Right atrium auricular region (tissue), 2 donors: Measurements from ENCODE around the gene TSPAN5. TPM values are rescaled to one million over a fixed set of nuclear protein-coding genes. Genes with fewer than 3 reads are reported as not detected.

Source experiments
- DNase-seq: peaks from one replicate; pipeline ENCODE4 v3.0.0-alpha.2; 2019; ENCODE audit warnings: low spot score
- H3K27ac ChIP-seq, 2 donors: fragments of 200-600 bp; sonication (generic); 1 replicate in 1 of 2; 2 replicates in 1 of 2; pipeline ENCODE4 v1.5.1; 2016 to 2019
- H3K27me3 ChIP-seq, 2 donors: fragments of 200-600 bp; sonication (generic); one replicate each; pipeline versions ENCODE4 v1.5.1 to v1.6.0; 2017 to 2019
- H3K36me3 ChIP-seq: fragments of 200-600 bp; sonication (generic); one replicate; pipeline ENCODE4 v1.5.1; 2016
- H3K4me1 ChIP-seq, 2 donors: fragments of 200-600 bp; sonication (generic); one replicate each; pipeline versions ENCODE4 v1.5.1 to v1.6.0; 2017 to 2019
- H3K4me3 ChIP-seq, 2 donors: fragments of 200-600 bp; sonication (generic); 1 replicate in 1 of 2; 2 replicates in 1 of 2; pipeline ENCODE4 v1.5.1; 2017 to 2019; ENCODE audit warnings: mild to moderate bottlenecking in 1 of 2, moderate library complexity in 1 of 2
- H3K9me3 ChIP-seq, 2 donors: fragments of 200-600 bp; sonication (generic); one replicate each; pipeline ENCODE4 v1.5.1; 2019
- total RNA-seq, 2 donors: library from RNA; depleted of rRNA; stranded (reverse); fragments of >200 nt; gene quantifications; one replicate each; pipeline ENCODE4 v1.1.0, GENCODE V29; 2016
- TF ChIP-seq, protein P1 (sequence below), 2 donors: fragments of 200-600 bp; sonication (generic); IDR thresholded peaks; one replicate each; pipeline ENCODE4 v1.5.1; 2019; ENCODE audit warnings: antibody characterized with exemption in 2 of 2

TSPAN5 gene
- total RNA-seq, 2 donors from 2014 or later, result 1.8 to 5.7 TPM

DNA sequence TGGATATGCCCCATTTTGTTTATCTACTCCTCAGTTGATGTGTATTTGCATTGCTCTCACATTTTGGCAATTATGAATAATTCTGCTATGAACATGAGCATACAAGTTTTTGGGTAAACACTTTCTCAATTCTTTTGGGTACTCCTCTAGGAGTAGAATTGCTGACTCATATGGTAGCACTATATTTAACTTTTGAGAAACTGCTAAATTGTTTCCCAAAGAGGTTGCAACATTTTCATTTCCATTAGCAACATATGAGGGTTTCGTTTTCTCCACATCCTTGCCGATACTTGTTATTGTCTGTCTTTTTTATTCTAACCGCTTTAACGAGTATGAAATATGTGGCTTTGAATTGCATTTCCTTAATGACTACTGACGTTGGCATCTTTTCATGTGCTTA is 185.4 kb downstream of the TSPAN5 start:
- Histone ChIP-seq H3K27ac (no peak overlapping the region), H3K4me3 (no peak overlapping the region), H3K4me1 (peaks cover 0 to 9% of the 10 kb centered on the region in 2 donors), H3K9me3 (no peaks in the 10 kb centered on the region), H3K27me3 (no peaks in the 10 kb centered on the region), H3K36me3 (no peaks in the 10 kb centered on the region)
- no peak for DNase-seq
- TF ChIP-seq, protein P1, sequence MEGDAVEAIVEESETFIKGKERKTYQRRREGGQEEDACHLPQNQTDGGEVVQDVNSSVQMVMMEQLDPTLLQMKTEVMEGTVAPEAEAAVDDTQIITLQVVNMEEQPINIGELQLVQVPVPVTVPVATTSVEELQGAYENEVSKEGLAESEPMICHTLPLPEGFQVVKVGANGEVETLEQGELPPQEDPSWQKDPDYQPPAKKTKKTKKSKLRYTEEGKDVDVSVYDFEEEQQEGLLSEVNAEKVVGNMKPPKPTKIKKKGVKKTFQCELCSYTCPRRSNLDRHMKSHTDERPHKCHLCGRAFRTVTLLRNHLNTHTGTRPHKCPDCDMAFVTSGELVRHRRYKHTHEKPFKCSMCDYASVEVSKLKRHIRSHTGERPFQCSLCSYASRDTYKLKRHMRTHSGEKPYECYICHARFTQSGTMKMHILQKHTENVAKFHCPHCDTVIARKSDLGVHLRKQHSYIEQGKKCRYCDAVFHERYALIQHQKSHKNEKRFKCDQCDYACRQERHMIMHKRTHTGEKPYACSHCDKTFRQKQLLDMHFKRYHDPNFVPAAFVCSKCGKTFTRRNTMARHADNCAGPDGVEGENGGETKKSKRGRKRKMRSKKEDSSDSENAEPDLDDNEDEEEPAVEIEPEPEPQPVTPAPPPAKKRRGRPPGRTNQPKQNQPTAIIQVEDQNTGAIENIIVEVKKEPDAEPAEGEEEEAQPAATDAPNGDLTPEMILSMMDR (IDR thresholded peaks at IDR 0.05), result no peak

DNA sequence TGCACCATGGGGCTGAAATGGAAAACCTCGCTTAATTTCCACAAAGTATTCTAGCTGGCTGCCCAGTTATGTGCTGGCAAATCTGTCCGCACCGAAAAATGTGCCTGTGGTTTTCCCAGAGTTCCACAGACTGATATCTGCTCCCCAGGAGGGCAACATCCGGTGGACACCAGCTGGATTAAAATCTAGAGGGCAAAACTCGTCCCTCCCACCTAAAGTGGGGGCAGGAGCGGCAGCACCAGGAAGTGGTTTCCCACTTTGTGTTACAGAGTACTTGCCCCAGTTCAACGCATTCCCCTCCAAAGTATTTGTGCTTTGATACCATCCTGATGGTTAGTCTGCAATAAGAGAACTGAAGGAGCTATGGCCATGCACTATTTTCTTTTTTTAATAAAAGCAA is 187.6 kb downstream of the TSPAN5 start:
- TF ChIP-seq, protein P1 (IDR thresholded peaks at IDR 0.05), result no peak
- H3K36me3 ChIP-seq, result no peaks in the 10 kb centered on the region
- no peak overlapping the region for H3K27ac ChIP-seq
- no peak for DNase-seq
- H3K4me1 ChIP-seq, result peaks cover 0 to 17% of the 10 kb centered on the region in 2 donors
- no peak overlapping the region for H3K4me3 ChIP-seq
- no peaks in the 10 kb centered on the region for H3K27me3 ChIP-seq
- H3K9me3 ChIP-seq, result no peaks in the 10 kb centered on the region

DNA sequence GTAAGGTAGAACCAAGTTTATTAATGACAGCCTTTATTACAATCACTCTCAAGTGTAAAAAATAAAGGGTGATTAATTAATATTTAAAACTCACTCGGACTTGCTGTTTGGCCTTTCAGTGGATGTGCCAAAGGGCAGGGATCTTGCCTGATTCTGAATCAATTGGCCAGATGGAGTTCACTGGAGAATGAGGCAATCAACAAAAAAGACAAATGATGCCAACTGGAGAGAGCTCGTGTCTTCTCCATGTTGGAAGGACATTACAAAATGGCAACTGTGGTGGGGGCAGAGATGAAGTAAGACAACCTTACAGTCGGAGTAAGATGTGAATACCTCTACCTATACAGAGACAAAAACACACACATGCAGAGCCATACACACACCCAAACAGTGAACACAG is 188.0 kb downstream of the TSPAN5 start:
- no peaks in the 10 kb centered on the region for H3K36me3 ChIP-seq
- no peaks in the 10 kb centered on the region for H3K9me3 ChIP-seq
- DNase-seq, result no peak
- H3K4me3 ChIP-seq, result no peak overlapping the region
- TF ChIP-seq, protein P1 (IDR thresholded peaks at IDR 0.05), result no peak
- no peaks in the 10 kb centered on the region for H3K27me3 ChIP-seq
- H3K4me1 ChIP-seq, result peaks cover 0 to 17% of the 10 kb centered on the region in 2 donors
- H3K27ac ChIP-seq, result no peak overlapping the region

DNA sequence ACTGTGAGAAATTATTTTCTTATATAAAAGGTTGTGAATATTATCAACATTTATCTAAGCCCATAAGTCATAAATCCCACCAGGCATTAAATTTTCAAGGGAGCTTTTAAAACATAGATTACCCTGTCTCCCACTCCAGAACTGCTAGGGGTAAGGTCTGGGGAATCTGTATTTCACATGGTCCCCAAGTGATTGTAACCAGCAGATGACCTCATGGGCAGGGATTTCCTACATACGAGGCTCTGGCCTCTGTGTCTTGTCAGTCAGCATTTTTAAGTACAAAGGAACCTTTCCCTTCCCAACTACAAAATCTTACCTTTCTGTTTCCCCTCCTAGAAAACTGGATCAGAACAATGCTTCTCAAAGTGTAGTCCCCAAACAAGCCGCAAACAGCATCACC is 188.6 kb downstream of the TSPAN5 start:
- Histone ChIP-seq H3K9me3 (no peaks in the 10 kb centered on the region), H3K27me3 (no peaks in the 10 kb centered on the region), H3K4me3 (no peak overlapping the region), H3K4me1 (peaks cover 0 to 17% of the 10 kb centered on the region in 2 donors), H3K27ac (no peak overlapping the region), H3K36me3 (no peaks in the 10 kb centered on the region)
- TF ChIP-seq, protein P1 (IDR thresholded peaks at IDR 0.05), result no peak
- no peak for DNase-seq

DNA sequence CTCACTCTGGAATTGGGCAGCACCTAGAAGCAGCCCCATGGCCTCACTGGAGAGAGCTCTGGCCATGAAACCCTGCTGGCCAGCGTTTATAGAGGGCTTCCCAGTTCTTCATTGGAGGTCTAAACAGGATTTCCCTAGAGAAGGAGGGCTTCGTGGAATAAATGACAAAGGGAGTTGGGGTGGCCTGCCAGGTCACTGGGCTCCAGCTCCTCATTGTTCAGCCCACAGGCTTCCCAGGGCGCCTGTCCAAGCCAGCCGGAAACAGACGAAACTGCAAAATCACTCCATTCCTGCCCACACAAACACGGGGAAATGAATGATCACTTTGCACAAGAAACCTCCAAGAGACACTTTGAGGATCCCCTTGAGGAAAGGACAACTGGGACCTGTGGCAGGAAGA is 189.7 kb downstream of the TSPAN5 start:
- TF ChIP-seq, protein P1 (IDR thresholded peaks at IDR 0.05), result no peak
- H3K27me3 ChIP-seq, result no peaks in the 10 kb centered on the region
- H3K9me3 ChIP-seq, result no peaks in the 10 kb centered on the region
- DNase-seq, result no peak
- peaks cover 0 to 17% of the 10 kb centered on the region in 2 donors for H3K4me1 ChIP-seq
- no peak overlapping the region for H3K27ac ChIP-seq
- H3K4me3 ChIP-seq, result no peak overlapping the region
- H3K36me3 ChIP-seq, result no peaks in the 10 kb centered on the region

DNA sequence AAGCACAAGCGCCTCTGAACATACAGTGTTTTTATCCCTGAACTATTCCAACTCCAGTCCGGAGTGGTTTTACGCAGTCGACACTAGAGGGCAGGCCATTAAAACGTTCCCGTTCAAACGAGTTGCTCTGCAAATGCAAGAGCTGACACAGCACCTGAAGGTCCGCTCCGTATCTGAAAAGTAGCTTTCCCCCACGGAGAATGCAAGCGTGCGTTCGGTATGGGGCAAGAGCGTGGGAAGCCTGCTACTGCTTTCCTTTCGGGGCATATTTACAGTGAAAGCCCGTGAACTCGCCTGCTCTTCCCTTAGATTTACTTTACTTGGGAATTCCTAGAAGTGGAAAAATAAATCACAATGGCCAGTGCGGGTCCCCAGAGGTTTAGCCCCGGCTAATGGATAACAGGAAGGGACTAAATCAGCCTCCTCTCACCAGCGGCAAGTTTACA is 190.8 kb downstream of the TSPAN5 start:
- TF ChIP-seq, protein P1 (IDR thresholded peaks at IDR 0.05), result peak; percentile 71 to 85
- DNase-seq, result peak; percentile 85
- no peaks in the 10 kb centered on the region for H3K36me3 ChIP-seq
- no peaks in the 10 kb centered on the region for H3K27me3 ChIP-seq
- H3K27ac ChIP-seq, result no peak overlapping the region
- peaks cover 0 to 17% of the 10 kb centered on the region in 2 donors for H3K4me1 ChIP-seq
- H3K4me3 ChIP-seq, result peak overlapping the region; percentile 21 to 38
- H3K9me3 ChIP-seq, result no peaks in the 10 kb centered on the region
